ENCODE data around the gene RHOB. TPM values are rescaled to one million over a fixed set of nuclear protein-coding genes. Genes with fewer than 3 reads are reported as not detected.

RHOB gene
- total RNA-seq, 1 experiment from 2014 or later, result 38.9 TPM

DNA sequence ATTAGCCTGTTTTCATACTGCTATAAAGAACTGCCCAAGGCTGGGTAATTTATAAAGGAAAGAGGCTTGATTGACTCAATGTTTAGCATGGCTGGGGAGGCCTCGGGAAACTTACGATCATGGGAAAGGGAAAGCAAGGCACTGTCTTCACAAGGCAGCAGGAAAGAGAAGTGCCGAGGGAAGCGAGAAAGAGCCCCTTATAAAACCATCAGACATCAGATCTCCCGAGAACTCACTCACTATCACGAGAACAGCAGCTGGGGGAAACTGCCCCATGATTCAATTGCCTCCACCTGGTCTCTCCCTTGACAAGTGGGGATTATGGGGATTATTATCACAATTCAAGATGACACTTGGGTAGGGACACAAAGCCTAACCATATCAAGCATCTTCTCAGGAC is 23.3 kb downstream of the RHOB start:
- Histone ChIP-seq H3K27me3 (ENCODE audit: control insufficient read depth, insufficient read depth, low read length) (no peaks in the 10 kb centered on the region), H3K4me1 (ENCODE audit: control insufficient read depth, insufficient read depth, low read length) (no peaks in the 10 kb centered on the region; the same call in 1 of the 2 replicates), H3K4me3 (ENCODE audit: low read depth in 2 of 2, low read length in 2 of 2) (no peak overlapping the region), H3K9me3 (ENCODE audit: control insufficient read depth, insufficient read depth, low read depth, low read length) (no peaks in the 10 kb centered on the region), H3K36me3 (ENCODE audit: control insufficient read depth, insufficient read depth, low read length) (no peaks in the 10 kb centered on the region), H3K27ac (ENCODE audit: low read length) (no peak overlapping the region)
- POLR2A ChIA-PET, result no interaction called here
- ATAC-seq, result no peak
- no peak for TF ChIP-seq CTCF (IDR thresholded peaks at IDR 0.05)
- no peak for TF ChIP-seq TCF7L2 (IDR thresholded peaks at IDR 0.05; ENCODE audit: low read depth, low read length)
- TF ChIP-seq SIN3A (IDR thresholded peaks at IDR 0.05; ENCODE audit: borderline replicate concordance, insufficient read depth, low read depth, low read length), result no peak
- no peak for TF ChIP-seq POLR2AphosphoS5 (IDR thresholded peaks at IDR 0.05; ENCODE audit: low read depth, low read length)
- TF ChIP-seq, protein P1, sequence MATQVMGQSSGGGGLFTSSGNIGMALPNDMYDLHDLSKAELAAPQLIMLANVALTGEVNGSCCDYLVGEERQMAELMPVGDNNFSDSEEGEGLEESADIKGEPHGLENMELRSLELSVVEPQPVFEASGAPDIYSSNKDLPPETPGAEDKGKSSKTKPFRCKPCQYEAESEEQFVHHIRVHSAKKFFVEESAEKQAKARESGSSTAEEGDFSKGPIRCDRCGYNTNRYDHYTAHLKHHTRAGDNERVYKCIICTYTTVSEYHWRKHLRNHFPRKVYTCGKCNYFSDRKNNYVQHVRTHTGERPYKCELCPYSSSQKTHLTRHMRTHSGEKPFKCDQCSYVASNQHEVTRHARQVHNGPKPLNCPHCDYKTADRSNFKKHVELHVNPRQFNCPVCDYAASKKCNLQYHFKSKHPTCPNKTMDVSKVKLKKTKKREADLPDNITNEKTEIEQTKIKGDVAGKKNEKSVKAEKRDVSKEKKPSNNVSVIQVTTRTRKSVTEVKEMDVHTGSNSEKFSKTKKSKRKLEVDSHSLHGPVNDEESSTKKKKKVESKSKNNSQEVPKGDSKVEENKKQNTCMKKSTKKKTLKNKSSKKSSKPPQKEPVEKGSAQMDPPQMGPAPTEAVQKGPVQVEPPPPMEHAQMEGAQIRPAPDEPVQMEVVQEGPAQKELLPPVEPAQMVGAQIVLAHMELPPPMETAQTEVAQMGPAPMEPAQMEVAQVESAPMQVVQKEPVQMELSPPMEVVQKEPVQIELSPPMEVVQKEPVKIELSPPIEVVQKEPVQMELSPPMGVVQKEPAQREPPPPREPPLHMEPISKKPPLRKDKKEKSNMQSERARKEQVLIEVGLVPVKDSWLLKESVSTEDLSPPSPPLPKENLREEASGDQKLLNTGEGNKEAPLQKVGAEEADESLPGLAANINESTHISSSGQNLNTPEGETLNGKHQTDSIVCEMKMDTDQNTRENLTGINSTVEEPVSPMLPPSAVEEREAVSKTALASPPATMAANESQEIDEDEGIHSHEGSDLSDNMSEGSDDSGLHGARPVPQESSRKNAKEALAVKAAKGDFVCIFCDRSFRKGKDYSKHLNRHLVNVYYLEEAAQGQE (IDR thresholded peaks at IDR 0.05; ENCODE audit: insufficient read depth in 1 of 2, low read depth in 2 of 2, low read length in 1 of 2), result no peak
- intact Hi-C loops (cut with micrococcal nuclease; ENCODE audit: unreplicated experiment) (no loop called here), in situ Hi-C loops (cut with HindIII; ENCODE audit: low pct_unique_long_range_greater_than_20kb, low sequenced_read_pairs) (no loop called here)
- CTCF ChIA-PET, result no interaction called here
- DNase-seq (ENCODE audit: low read depth, low spot score), result no peak
- no TSS peak for BruUV-seq (replicated peaks)

DNA sequence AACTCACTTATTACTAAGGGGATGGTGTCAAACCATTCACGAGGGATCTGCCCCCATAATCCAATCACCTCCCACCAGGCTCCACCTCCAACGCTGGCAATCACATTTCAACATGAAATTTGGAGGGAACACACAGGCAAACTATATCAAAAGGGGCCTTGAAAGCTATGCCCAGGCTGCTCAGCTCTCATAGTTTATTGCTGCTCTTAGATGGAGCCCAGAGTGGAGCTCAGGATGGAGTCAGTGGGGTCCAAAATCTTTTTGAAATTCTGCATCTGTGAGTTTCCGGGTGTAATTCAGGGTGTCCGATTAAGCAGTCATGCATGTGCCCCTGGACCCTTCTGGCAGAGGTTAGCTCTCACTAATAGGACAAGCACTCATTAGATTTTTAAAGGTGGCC is 24.3 kb downstream of the RHOB start:
- POLR2A ChIA-PET, result no interaction called here
- no peaks in the 10 kb centered on the region for H3K9me3 ChIP-seq (ENCODE audit: control insufficient read depth, insufficient read depth, low read depth, low read length)
- CTCF ChIA-PET, result no interaction called here

More for the DNA sequence above, 24.3 kb downstream of the RHOB start:
- BruUV-seq (replicated peaks), result no TSS peak
- no peak for DNase-seq (ENCODE audit: low read depth, low spot score)
- no peaks in the 10 kb centered on the region for H3K36me3 ChIP-seq (ENCODE audit: control insufficient read depth, insufficient read depth, low read length)
- H3K27me3 ChIP-seq (ENCODE audit: control insufficient read depth, insufficient read depth, low read length), result no peaks in the 10 kb centered on the region
- H3K4me3 ChIP-seq (ENCODE audit: low read depth in 2 of 2, low read length in 2 of 2), result no peak overlapping the region
- in situ Hi-C loops (cut with HindIII; ENCODE audit: low pct_unique_long_range_greater_than_20kb, low sequenced_read_pairs) (no loop called here), intact Hi-C loops (cut with micrococcal nuclease; ENCODE audit: unreplicated experiment) (no loop called here)
- H3K27ac ChIP-seq (ENCODE audit: low read length), result no peak overlapping the region
- no peaks in the 10 kb centered on the region; the same call in 1 of the 2 replicates for H3K4me1 ChIP-seq (ENCODE audit: control insufficient read depth, insufficient read depth, low read length)
- TF ChIP-seq SIN3A (IDR thresholded peaks at IDR 0.05; ENCODE audit: borderline replicate concordance, insufficient read depth, low read depth, low read length) (no peak), POLR2AphosphoS5 (IDR thresholded peaks at IDR 0.05; ENCODE audit: low read depth, low read length) (no peak), TCF7L2 (IDR thresholded peaks at IDR 0.05; ENCODE audit: low read depth, low read length) (no peak), CTCF (IDR thresholded peaks at IDR 0.05) (no peak)
- TF ChIP-seq, protein P1 (IDR thresholded peaks at IDR 0.05; ENCODE audit: insufficient read depth in 1 of 2, low read depth in 2 of 2, low read length in 1 of 2), result no peak
- no peak for ATAC-seq

All from Panc1 (cell line).